HG03097 (cell line): ENCODE data around the gene CYP4F2.
"Not testable (repeated sequence)": the region's sequence is repeated elsewhere in the genome, so short reads cannot be mapped to it uniquely, and the experiment has no call there.

ENCODE experiments used
- ATAC-seq: cut with Tn5 transposase; IDR thresholded peaks from one replicate; pipeline ENCODE4 v1.9.1; 2021; ENCODE audit not compliant: unreplicated experiment, low FRiP score

The CYP4F2 gene

DNA sequence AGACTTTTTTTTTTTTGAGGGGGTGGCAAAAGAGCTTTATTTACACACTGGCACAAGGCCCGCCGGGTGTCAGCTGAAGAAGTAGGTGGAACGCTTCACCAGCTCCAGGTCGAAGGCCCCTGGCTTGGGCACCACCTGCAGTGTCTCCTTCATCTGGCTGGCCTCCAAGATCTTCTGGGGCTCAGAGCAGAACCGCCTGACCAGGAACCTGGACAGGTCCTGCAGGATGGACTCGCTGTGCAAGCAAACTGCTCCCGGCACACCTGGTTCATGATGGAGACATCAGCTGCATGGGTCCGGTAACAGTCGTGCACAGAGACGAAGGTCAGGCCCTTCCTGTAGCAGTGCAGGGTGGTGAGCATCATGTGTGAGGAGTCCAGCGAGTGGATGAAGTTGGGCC, 4.4 kb upstream of the CYP4F2 start:
- no peak for ATAC-seq

DNA sequence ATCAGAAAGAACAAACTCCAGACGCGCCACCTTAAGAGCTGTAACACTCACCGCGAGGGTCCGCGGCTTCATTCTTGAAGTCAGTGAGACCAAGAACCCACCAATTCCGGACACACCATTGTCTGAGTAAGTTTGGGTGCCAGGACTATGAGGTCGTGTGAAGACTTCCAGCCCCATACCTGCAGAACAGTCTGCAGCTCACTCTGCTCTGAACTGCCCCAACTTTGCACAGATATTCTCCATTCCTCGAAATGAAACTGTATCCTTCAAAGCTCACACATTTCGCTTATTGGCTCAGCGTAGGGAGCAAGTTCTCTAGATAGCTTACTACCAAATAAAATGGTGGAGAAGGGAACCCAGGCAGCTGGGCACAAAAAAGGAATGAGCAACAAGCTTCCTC, 2.6 kb upstream of the CYP4F2 start:
- no peak for ATAC-seq

DNA sequence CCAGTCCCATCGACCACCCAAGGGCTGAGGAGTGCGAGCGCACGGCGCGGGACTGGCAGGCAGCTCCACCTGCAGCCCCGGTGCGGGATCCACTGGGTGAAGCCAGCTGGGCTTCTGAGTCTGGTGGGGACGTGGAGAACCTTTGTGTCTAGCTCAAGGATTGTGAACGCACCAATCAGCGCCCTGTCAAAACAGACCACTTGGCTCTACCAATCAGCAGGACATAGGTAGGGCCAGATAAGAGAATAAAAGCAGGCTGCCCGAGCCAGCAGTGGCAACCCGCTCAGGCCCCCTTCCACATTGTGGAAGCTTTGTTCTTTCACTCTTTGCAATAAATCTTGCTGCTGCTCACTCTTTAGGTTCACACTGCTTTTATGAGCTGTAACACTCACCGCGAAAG, 2.2 kb upstream of the CYP4F2 start:
- not testable (repeated sequence) for ATAC-seq

DNA sequence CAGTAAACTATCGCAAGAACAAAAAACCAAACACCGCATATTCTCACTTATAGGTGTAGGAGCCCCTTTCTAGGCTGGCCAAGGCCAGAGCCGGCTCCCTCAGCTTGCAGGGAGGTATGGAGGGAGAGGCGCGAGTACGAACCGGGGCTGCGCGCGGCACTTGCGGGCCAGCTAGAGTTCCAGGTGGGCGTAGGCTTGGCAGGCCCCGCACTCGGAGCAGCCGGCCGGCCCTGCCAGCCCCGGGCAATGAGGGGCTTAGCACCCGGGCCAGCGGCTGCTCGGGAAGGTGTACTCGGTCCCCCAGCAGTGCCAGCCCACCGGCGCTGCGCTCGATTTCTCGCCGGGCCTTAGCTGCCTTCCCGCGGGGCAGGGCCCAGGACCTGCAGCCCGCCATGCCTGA, 1.7 kb upstream of the CYP4F2 start:
- not testable (repeated sequence) for ATAC-seq

DNA sequence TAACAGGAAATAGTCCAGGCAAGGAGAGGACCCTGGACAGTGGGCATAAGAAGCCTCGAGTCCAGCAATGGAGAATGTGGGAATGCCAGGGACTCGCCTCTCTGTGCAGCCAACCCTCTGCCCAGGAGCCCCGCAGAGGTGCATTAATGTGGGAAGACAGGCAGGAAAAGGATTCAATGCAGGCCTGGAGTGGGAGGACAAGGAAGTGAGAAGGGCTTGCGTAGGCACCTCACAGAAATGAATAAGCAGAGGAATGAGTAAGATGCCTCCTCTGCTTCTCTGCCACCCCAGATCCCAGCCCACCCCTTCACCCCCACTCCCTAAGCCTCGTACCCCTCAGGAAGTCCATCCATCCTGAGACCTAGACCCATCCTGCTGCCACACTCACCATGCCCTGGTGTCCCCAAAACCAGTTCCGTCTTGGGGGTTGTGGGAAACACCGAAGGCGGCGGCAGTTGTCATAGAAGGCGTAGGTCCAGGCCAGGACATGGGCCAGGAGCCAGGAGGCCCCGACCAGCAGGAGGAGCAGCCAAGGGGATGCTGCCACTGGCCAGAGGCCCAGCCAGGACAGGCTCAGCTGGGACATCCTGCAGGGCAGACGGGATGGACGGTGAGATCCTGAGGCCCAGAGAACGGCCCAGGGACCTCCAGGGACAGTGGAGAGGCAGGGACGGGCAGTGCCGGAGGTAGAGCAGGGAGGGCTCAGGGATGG, 692 bp downstream of the CYP4F2 start:
- ATAC-seq = no peak

DNA sequence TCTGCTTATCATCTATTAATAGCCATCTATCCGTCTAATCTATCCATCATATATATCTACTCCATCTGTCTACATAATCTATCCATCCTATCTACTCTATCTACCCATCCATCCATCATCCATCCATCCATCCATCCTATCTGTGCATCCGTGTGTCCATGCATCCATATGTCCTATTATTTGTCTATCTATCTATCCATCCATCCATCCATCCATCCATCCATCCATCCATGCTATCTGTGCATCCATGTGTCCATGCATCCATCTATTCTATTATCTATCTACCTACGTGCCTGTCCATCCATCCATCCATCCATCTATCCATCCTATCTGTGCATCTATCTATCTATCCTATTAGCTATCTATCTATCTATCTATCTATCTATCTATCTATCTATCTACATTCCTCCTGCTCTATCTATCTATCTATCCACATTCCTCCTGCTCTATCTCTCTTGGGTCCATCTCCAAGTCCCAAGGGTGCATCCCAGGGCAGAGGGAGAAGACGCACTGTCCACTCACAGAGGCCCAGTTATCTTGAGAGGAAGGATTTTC, 1.9 kb downstream of the CYP4F2 start:
- ATAC-seq = no peak

DNA sequence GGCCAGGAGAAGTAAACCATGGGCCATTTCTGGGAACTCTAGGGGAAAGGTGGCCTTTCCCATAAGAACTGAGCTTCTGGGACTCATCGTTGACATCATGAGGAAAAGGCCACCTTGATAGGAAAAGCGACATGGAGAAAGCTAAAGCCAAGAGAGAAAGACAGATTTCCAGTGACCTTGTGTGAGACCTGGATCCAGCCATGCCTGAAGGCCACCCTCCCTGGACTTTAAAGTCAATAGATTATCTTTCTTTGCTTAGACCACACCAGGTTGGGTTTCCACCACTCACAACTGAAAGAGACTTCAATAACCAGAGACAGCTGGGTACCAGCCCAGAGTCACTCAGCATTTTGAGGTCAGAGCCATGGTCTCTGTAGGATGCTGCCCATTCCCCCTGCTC, 3.5 kb downstream of the CYP4F2 start:
- ATAC-seq = no peak

DNA sequence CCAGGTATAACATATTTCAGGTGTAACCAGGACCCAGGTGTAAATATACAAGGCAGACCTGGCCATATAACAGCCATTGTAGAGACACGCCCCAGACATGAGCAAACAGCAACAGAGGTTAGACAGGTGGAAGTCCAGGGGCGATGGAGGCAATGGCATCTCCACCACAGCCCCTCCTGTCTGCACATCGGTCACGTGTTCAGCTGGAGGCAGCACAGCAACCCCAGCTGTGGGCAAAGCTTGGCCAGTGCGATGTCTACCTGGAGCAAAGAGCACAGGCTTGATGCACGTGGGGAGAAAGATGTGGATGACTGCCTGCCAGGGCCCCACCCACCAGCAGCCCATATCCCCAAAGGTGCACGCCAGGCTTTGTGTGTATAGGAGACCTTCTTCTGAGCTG, 4.4 kb downstream of the CYP4F2 start:
- ATAC-seq = no peak

DNA sequence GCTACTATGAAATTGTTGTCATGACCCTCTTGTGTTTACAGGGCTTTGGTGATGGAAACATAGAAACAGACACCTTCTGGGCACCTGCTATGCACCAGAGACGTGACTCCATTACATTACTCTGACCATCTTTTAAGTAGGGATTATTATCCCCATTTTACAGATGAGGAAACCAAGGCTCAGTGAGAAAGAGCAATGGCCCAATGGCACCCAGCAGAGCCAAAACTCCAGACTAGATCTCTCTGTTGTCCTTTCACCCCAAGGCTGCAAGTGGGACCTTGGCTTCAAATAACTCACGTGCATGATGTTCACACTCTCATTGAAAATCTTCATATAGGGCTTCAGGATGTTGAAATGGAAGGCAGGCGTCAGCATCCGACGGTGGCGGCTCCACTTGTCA, 5.9 kb downstream of the CYP4F2 start:
- ATAC-seq = no peak

DNA sequence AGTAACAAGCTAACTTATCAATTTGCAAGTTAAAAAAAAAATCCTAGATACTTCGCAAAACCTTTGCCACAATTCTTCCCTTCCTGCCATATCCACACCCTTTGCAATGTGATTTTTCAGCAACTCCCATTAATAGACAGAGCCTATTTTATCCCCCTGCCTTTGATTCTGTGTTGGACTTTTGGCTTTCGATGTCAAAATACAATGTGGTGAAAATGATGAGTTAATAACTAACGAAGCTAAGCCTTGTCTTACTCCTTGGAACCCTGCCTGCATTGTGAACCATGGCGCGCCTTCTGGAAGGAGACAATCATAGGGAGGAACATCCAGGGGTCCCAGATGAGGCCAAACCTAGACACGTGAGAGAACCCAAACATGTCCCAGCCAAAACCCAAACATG, 6.4 kb downstream of the CYP4F2 start:
- ATAC-seq = no peak

DNA sequence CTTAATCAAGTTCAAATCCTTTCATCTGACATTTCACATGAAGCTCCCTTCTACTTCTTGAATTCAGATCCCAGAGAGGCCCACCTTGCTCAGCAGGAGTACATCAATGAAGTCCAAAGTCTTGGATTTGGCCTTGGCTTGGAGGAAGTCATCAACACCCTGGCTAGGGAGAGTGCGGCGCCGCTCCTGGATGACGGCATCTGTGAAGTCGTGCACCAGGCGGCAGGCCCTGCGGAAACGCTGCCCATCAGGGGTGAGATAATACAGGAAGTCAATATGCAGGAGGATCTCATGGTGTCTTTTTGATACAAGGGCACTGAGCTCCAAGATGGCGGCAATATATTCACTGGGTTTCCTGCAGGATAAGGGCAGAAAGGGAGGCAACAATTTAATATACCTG, 8.5 kb downstream of the CYP4F2 start:
- ATAC-seq = not testable (repeated sequence)

DNA sequence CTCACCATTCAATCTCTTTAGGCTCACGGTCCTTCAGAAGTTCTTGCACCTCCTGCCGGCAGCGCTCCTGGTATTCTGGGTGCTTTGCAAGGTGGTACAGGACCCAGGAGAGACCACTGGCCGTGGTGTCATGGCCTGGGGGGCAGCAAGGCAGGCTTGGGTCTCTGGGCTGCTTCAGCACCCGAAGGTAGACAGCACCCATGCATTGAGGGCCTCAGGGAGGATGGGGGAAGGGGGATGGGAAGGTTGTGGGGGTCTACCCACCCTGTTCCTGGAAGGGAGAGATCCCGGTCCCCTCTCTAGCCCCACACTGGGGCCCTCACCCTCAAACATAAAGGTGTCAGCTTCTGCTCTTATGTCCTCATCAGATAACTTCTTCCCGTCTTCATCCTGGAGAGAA, 12.0 kb downstream of the CYP4F2 start:
- no peak for ATAC-seq

DNA sequence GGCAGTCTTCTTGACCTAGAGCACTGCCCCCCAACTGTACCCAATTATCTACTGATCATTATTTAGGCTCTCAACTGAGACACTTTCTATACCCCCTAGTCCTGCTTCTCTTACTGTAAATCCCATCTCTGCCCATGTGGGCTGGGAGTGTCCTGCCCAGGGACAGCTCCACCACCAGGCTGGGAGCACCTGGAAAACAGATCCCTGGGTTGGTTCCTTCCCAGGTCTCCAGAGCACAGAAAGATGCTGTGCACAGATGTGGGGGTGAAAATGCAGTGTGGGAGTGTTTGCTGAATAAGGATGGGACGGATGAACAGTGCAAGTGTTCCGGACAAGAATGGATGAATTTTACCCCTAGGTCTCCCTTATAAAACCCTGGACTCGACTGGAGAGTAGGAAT, 12.7 kb downstream of the CYP4F2 start:
- no peak for ATAC-seq

DNA sequence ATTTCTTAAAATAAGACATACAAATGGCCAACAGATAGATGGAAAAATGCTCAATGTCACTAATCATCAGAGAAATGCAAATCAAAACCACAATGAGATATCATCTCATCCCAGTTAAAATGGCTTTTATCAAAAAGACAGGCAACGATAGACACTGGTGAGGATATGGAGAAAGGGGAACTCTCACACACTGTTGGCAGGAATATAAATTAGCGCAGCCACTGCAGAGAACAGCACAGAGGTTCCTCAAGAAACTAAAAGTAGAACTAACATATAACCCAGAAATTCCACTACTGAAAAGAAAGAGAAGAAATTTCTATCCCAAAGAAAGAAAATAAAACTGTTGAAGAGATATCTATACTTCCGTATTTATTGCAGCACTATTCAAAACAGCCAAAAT, 14.5 kb downstream of the CYP4F2 start:
- not testable (repeated sequence) for ATAC-seq

DNA sequence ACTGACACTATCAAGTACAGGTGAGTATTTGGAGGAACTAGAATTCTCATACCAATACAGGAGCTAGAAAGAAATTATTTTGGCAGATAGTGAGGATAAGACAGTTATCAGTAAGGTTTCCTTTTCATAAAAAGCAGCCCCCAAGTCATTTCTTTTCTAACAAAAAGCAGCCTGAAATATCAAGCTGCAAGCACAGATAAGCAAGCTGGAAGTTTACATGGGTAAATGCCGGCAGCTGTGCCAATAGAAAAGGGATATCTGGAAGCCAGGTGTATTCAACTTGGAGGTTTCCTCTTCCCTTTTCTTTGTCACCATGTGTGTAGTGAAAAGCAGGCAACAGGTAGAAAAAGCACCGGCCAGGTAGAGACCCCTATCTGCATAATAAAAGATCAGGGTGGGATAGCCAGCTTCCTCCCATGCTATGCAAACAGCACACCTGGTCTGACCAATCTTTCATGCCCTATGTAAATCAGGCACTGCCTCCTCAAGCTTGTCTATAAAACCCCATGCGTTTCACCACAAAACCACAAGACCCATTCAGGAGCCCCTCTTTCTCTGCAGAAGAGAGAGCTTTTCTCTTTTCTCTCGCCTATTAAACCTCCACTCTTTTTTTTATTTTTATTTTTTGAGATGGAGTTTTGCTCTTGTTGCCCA, 22.9 kb downstream of the CYP4F2 start:
- ATAC-seq = no peak

DNA sequence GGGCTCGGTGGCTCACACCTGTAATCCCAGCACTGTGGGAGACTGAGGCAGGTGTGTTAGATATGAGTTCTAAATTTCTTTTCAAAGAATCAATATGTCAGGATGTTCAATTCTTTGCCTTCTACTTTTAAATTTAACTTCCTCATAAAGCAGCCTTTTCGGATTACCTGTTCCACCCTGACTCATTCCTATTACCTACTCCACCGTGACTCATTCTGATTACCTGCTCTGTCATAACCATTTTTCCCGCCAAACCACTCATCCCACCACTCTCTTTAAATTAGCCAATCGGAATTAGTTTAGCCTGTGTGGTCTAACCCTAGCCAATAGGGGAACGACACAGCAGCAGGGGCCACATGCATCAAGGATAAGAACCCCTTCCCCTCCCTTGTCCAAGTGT, 24.1 kb downstream of the CYP4F2 start:
- ATAC-seq = not testable (repeated sequence)

DNA sequence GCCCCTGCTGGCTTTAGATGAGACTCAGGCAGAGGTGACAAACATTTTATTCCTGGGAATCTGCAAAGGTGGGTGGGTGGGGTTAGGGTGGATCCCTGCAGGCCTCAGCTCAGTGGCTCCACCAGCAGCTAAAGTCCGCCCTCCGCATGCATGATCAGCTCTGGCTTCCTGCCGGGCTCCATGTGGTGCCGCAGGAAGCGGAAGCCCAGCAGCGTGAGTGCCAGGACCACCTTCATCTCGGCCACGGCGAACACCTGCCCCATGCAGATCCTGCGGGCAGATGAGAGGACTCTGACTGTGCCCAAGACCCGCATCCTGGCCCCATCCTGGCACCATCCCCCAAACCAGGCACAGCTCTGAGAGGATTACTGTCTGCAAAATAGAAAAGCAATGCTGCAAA, 26.3 kb downstream of the CYP4F2 start:
- no peak for ATAC-seq

DNA sequence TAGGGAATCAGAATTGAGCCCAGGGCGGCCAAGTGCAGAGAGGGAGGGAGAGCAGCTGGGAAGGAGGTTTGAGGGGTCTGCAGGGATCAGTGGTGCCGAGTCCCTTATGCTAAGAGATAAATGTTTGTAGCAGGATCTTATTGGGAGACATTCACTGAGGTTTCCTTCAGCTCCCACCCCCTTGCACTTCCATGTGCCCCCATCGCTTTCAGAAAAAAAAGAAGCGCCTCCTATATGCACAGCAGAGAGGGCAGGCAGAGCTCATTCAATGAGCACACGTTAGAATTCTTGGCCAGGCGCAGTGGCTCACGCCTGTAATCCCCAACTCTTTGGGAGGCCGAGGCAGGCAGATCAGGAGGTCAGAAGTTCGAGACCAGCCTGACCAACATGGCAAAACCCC, 28.0 kb downstream of the CYP4F2 start:
- no peak for ATAC-seq

DNA sequence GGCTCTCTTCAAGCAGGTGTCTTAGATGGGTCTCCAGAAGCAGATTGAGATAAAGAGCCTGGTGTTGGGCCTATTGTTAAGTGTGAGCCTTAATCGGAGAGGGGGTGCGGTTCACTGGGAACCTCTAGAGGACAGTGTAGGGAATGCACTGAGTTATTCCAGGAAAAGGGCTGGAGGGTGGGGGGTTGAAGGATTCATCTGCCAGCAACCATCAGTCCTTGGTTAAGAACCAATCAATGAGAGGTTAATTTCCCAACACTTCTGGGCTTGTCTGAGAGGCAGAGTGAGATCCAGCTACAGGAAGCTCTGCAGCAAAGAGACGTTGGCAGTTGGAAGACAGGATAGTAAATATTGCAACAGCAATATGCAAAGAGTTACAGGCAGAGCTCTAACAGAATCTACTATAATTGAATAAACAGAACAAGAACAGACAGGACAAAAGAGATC, 28.7 kb downstream of the CYP4F2 start:
- ATAC-seq = no peak

DNA sequence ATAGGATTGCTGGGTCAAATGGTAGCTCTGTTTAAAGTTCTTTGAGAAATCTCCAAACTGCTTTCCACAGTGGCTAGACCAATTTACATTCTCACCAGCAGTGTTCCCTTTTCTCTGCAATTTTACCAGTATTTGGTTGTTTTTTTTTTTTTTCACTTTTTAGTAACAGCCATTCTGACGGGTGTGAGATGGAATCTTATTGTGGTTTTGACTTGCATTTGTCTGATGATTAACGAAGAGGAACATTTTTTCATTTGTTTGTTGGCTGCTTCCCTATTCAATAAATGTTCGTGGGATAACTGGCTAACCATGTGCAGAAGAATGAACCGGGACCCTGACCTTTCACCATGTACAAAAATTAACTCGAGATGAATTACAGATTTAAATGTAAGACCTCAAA, 31.2 kb downstream of the CYP4F2 start:
- ATAC-seq = no peak

DNA sequence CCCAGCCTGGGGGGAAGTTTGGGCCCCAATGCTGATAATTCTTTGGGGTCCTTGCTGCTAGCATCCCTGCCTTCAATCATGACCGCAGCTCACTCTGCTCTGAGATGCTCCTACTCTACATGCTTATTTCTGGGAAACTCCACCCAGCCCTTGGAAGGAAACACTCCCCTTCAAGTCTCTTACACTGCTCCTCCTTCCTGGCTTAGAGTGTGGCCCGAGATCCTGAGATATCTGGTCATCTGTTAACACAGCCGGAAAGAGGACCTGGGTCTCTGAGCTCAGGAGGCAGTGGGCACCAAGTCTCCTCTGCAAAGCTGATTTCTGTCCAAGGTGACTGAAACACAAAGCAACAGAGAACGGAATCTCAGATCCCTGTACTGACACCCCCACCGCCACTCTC, 33.0 kb downstream of the CYP4F2 start:
- ATAC-seq = no peak

DNA sequence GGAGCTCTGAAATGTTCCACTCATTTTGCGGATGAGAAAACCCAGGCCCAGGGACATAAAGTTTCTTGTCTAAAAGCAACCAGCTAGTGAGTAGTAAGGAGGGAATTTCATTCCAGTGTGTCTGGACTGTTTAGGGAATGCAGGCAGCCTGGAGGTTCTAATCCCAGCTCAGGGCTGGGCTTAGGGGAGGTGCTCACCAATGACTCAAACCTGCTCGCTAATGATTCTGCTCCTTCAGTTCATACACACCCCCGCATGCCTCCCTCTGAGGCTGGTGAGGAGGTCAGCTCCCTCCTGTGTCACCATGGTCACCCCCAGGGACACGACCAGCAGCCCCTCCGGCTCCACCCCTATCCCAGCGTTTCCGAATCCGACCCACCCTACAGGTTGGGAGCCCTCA, 34.6 kb downstream of the CYP4F2 start:
- ATAC-seq = no peak
